ENCODE measurements around the gene LDB2.

LDB2 gene

DNA sequence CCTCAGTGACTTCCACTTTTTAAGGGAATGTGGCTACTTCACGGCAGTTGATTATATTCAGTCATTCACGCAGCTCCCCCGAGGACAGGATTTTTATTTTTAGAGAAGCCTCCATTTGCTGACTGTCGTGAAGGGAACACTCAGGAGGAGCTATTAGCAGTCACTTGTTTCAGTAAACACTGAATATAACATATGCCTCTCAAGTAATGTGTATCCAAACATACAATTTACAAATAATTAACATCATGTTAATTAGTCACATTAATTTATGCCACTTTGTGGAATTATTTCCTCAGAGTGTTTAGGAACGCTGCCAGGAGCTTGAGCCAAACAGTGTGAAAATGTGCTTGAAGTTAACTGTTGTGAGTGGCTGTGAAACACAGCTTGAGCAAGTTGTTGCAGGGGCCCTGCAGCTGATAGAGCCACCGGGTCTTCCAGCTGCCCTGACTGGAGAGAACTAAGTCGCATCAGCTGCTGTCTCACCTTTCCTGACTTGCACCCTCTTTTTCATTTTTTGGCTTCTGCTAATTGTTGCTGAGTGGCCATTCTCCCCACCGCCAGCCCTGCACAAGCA is 245.6 kb downstream of the LDB2 start:
- Histone ChIP-seq H3K9me2 (replicated peaks; ENCODE audit: insufficient read depth, low read length) (no peaks in the 10 kb centered on the region), H3K9ac (ENCODE audit: low read length) (no peak overlapping the region), H3K4me2 (ENCODE audit: low read depth, low read length) (no peak overlapping the region), H3K36me3 (replicated peaks; ENCODE audit: insufficient read depth, low read length) (no peaks in the 10 kb centered on the region), H4K20me1 (ENCODE audit: insufficient read depth, low read length) (no peaks in the 10 kb centered on the region), H3K4me3 (ENCODE audit: low read length) (no peak overlapping the region), H3K79me2 (ENCODE audit: low read length) (no peaks in the 10 kb centered on the region), H3F3A (ENCODE audit: insufficient read depth, low read length) (no peaks in the 10 kb centered on the region), H3K9me3 (replicated peaks; ENCODE audit: insufficient read depth, low read length) (no peaks in the 10 kb centered on the region), H3K27me3 (replicated peaks; ENCODE audit: insufficient read depth, low read length) (no peaks in the 10 kb centered on the region), H3K4me1 (ENCODE audit: low read length) (no peaks in the 10 kb centered on the region), H2AFZ (ENCODE audit: low read length) (no peak overlapping the region), H3K27ac (ENCODE audit: low read length) (no peak overlapping the region)
- TF ChIP-seq, protein P1, sequence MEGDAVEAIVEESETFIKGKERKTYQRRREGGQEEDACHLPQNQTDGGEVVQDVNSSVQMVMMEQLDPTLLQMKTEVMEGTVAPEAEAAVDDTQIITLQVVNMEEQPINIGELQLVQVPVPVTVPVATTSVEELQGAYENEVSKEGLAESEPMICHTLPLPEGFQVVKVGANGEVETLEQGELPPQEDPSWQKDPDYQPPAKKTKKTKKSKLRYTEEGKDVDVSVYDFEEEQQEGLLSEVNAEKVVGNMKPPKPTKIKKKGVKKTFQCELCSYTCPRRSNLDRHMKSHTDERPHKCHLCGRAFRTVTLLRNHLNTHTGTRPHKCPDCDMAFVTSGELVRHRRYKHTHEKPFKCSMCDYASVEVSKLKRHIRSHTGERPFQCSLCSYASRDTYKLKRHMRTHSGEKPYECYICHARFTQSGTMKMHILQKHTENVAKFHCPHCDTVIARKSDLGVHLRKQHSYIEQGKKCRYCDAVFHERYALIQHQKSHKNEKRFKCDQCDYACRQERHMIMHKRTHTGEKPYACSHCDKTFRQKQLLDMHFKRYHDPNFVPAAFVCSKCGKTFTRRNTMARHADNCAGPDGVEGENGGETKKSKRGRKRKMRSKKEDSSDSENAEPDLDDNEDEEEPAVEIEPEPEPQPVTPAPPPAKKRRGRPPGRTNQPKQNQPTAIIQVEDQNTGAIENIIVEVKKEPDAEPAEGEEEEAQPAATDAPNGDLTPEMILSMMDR (IDR thresholded peaks at IDR 0.05; ENCODE audit: low read length): no peak
- TF ChIP-seq EZH2phosphoT487 (IDR thresholded peaks at IDR 0.05; ENCODE audit: low read length) (no peak), EZH2 (optimal IDR thresholded peaks at IDR 0.05; ENCODE audit: low read depth, low read length) (no peak)
- no peak for DNase-seq

DNA sequence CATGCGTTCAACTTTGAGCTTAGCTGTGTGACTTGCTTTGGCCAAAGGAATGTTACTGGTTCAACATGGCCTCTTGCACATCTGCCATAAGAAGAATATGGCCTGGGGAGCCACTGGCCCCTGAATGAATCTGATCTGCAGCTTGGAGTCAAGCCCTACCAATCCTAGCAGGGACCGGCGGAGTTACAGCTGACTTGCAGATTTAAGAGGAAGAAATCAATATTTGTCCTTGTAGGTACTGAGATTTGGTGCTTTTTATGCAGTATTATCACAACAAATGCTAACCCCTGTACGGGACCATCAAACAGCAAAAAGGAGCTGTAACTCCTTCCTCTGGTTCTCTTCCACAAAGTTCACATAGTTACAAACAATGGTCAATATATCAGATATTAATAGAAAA is 252.0 kb downstream of the LDB2 start:
- H3K36me3 ChIP-seq (replicated peaks; ENCODE audit: insufficient read depth, low read length): no peaks in the 10 kb centered on the region
- no peak overlapping the region for H2AFZ ChIP-seq (ENCODE audit: low read length)
- H3F3A ChIP-seq (ENCODE audit: insufficient read depth, low read length): no peaks in the 10 kb centered on the region
- DNase-seq: no peak
- H3K4me2 ChIP-seq (ENCODE audit: low read depth, low read length): no peak overlapping the region
- H3K9me3 ChIP-seq (replicated peaks; ENCODE audit: insufficient read depth, low read length): no peaks in the 10 kb centered on the region
- H3K4me1 ChIP-seq (ENCODE audit: low read length): no peaks in the 10 kb centered on the region
- TF ChIP-seq EZH2 (optimal IDR thresholded peaks at IDR 0.05; ENCODE audit: low read depth, low read length) (no peak), EZH2phosphoT487 (IDR thresholded peaks at IDR 0.05; ENCODE audit: low read length) (no peak)
- TF ChIP-seq, protein P1 (IDR thresholded peaks at IDR 0.05; ENCODE audit: low read length): no peak
- no peak overlapping the region for H3K9ac ChIP-seq (ENCODE audit: low read length)
- H3K9me2 ChIP-seq (replicated peaks; ENCODE audit: insufficient read depth, low read length): no peaks in the 10 kb centered on the region
- H3K79me2 ChIP-seq (ENCODE audit: low read length): no peaks in the 10 kb centered on the region
- H3K27me3 ChIP-seq (replicated peaks; ENCODE audit: insufficient read depth, low read length): no peaks in the 10 kb centered on the region
- H3K27ac ChIP-seq (ENCODE audit: low read length): no peak overlapping the region
- H4K20me1 ChIP-seq (ENCODE audit: insufficient read depth, low read length): no peaks in the 10 kb centered on the region
- H3K4me3 ChIP-seq (ENCODE audit: low read length): no peak overlapping the region

DNA sequence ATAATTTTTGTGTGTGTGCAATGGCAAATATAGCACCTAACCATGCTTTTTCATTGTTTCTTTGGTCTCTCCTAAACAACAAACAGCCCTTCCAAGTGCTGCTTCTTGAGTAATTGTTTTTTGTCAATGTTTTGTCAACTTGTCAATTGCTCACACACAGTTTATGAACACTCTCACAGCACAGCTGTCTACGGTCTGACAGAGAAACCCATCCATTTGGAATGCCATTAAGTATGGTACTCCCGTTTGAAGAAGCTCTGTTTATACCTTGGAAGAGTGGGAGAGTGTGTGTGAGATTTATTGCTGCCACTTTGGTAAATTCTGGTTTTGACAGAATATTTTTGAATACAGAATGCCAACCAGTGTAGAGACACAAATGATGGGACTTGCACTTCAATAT is 254.6 kb downstream of the LDB2 start:
- no peak overlapping the region for H3K4me2 ChIP-seq (ENCODE audit: low read depth, low read length)
- H4K20me1 ChIP-seq (ENCODE audit: insufficient read depth, low read length): no peaks in the 10 kb centered on the region
- H3K4me1 ChIP-seq (ENCODE audit: low read length): no peaks in the 10 kb centered on the region
- no peaks in the 10 kb centered on the region for H3K36me3 ChIP-seq (replicated peaks; ENCODE audit: insufficient read depth, low read length)
- H3K9me2 ChIP-seq (replicated peaks; ENCODE audit: insufficient read depth, low read length): no peaks in the 10 kb centered on the region
- no peak overlapping the region for H2AFZ ChIP-seq (ENCODE audit: low read length)
- no peaks in the 10 kb centered on the region for H3K9me3 ChIP-seq (replicated peaks; ENCODE audit: insufficient read depth, low read length)
- no peak overlapping the region for H3K4me3 ChIP-seq (ENCODE audit: low read length)
- no peaks in the 10 kb centered on the region for H3F3A ChIP-seq (ENCODE audit: insufficient read depth, low read length)
- no peaks in the 10 kb centered on the region for H3K79me2 ChIP-seq (ENCODE audit: low read length)
- H3K27ac ChIP-seq (ENCODE audit: low read length): no peak overlapping the region
- no peak overlapping the region for H3K9ac ChIP-seq (ENCODE audit: low read length)
- no peaks in the 10 kb centered on the region for H3K27me3 ChIP-seq (replicated peaks; ENCODE audit: insufficient read depth, low read length)
- no peak for DNase-seq
- TF ChIP-seq EZH2phosphoT487 (IDR thresholded peaks at IDR 0.05; ENCODE audit: low read length): no peak
- no peak for TF ChIP-seq EZH2 (optimal IDR thresholded peaks at IDR 0.05; ENCODE audit: low read depth, low read length)
- TF ChIP-seq, protein P1 (IDR thresholded peaks at IDR 0.05; ENCODE audit: low read length): no peak

Data from MM.1S (cell line).